GM15510 (cell line): Measurements from ENCODE around the gene LRCH1.

Experiments used
- POLR2A ChIP-seq: IDR thresholded peaks from 3 replicates; pipeline ENCODE4 v1.6.1; 2011; ENCODE audit warnings: borderline replicate concordance; ENCODE audit not compliant: insufficient read length; ENCODE audit errors: extremely low read depth

Gene LRCH1

GRCh38 chr13:46672338-46673090, 119.5 kb downstream of the LRCH1 start:
- TF ChIP-seq POLR2A, result no peak

- TF ChIP-seq POLR2A, result no peak
Observed at GRCh38 chr13:46675016-46675415, 122.0 kb downstream of the LRCH1 start.

- TF ChIP-seq POLR2A, result no peak
Observed at GRCh38 chr13:46676378-46676725, 123.4 kb downstream of the LRCH1 start.

GRCh38 chr13:46679369-46680120, 126.6 kb downstream of the LRCH1 start:
- TF ChIP-seq POLR2A, result no peak

- TF ChIP-seq POLR2A, result no peak
Observed at GRCh38 chr13:46682015-46682414, 129.0 kb downstream of the LRCH1 start.

- TF ChIP-seq POLR2A, result no peak
Observed at GRCh38 chr13:46682707-46683106, 129.7 kb downstream of the LRCH1 start.

GRCh38 chr13:46683676-46684260, 130.8 kb downstream of the LRCH1 start:
- TF ChIP-seq POLR2A, result no peak

GRCh38 chr13:46684287-46685001, 131.5 kb downstream of the LRCH1 start:
- no peak for TF ChIP-seq POLR2A

- TF ChIP-seq POLR2A, result no peak
Observed at GRCh38 chr13:46685006-46685730, 132.2 kb downstream of the LRCH1 start.

GRCh38 chr13:46686171-46686570, 133.2 kb downstream of the LRCH1 start:
- no peak for TF ChIP-seq POLR2A

GRCh38 chr13:46687810-46688209, 134.8 kb downstream of the LRCH1 start:
- no peak for TF ChIP-seq POLR2A

- no peak for TF ChIP-seq POLR2A
Observed at GRCh38 chr13:46688306-46688705, 135.3 kb downstream of the LRCH1 start.

GRCh38 chr13:46698014-46698413, 145.0 kb downstream of the LRCH1 start:
- TF ChIP-seq POLR2A, result no peak

GRCh38 chr13:46698910-46699460, 146.0 kb downstream of the LRCH1 start:
- TF ChIP-seq POLR2A, result no peak
